Esophagus squamous epithelium (tissue), 5 donors: Measurements from ENCODE around the gene RPUSD3. TPM values are rescaled to one million over a fixed set of nuclear protein-coding genes. Genes with fewer than 3 reads are reported as not detected.

Experiments
- DNase-seq: peaks from one replicate; lab custom pipeline; 2025; lab: John Stamatoyannopoulos, UW
- H3K27ac ChIP-seq, 4 donors: fragments of 200-600 bp; sonication (generic); one replicate each; pipeline ENCODE4 v1.5.1; 2016 to 2019; ENCODE audit warnings: mild to moderate bottlenecking in 1 of 4
- H3K27me3 ChIP-seq, 4 donors: fragments of 200-600 bp; sonication (generic); 1 replicate in 3 of 4; 2 replicates in 1 of 4; pipeline versions ENCODE4 v1.5.1 to v1.6.0; 2017 to 2021; ENCODE audit warnings: antibody characterized with exemption in 1 of 4
- H3K36me3 ChIP-seq, 3 donors: fragments of 200-600 bp; sonication (generic); one replicate each; pipeline ENCODE4 v1.5.1; 2016 to 2019
- H3K4me1 ChIP-seq, 3 donors: fragments of 200-600 bp; sonication (generic); one replicate each; pipeline ENCODE4 v1.5.1; 2017 to 2019
- H3K4me3 ChIP-seq, 4 donors: fragments of 200-600 bp; sonication (generic); 1 replicate in 3 of 4; 2 replicates in 1 of 4; pipeline ENCODE4 v1.5.1; 2016 to 2019; ENCODE audit warnings: mild to moderate bottlenecking in 2 of 4, moderate library complexity in 1 of 4
- H3K9me3 ChIP-seq, 3 donors: fragments of 200-600 bp; sonication (generic); one replicate each; pipeline ENCODE4 v1.5.1; 2016 to 2019
- CTCF ChIP-seq, 6 experiments: fragments of 450-650 bp in 4 of 6; fragments of 200-600 bp in 2 of 6; sonication (generic) in 2 of 6; IDR thresholded peaks; one replicate each; pipeline ENCODE4 v1.5.1; 2016 to 2019; ENCODE audit warnings: antibody characterized with exemption in 6 of 6, mild to moderate bottlenecking in 4 of 6, moderate library complexity in 4 of 6
- POLR2A ChIP-seq, 4 donors: fragments of 450-650 bp; IDR thresholded peaks; one replicate each; pipeline ENCODE4 v1.6.1; 2017; ENCODE audit warnings: antibody characterized with exemption in 4 of 4, mild to moderate bottlenecking in 4 of 4, moderate library complexity in 3 of 4
- WGBS, 2 donors: methylation state at CpG; one replicate each; pipeline ENCODE4 v1.1.5; 2018; 5-methylcytosine and 5-hydroxymethylcytosine counted together
- intact Hi-C: fragments of 100-400 bp; cut with DNase I; formaldehyde crosslinking; loops from one replicate; pipeline ENCODE4 v1.15.0; 2022
- total RNA-seq, 4 donors: library from RNA; depleted of rRNA; stranded (reverse); fragments of >200 nt; gene quantifications; one replicate each; pipeline ENCODE4 v1.1.0, GENCODE V29; 2016
- donor health status: DM: yes; HTN: yes; CAD: no.

RPUSD3 gene
- total RNA-seq, 4 donors from 2014 or later: 34.7 to 46.4 (median 41.4) TPM

- intact Hi-C loops: no loop called here
- TF ChIP-seq POLR2A (IDR thresholded peaks at IDR 0.05) (no peak), CTCF (IDR thresholded peaks at IDR 0.05) (no peak)
- peak overlapping the region; percentile 93 to 96 (median 94) for H3K27ac ChIP-seq
- H3K36me3 ChIP-seq: peaks cover 15 to 54% (median 31%) of the 10 kb centered on the region in 3 donors
- no peak overlapping the region for H3K4me3 ChIP-seq
- H3K4me1 ChIP-seq: peaks cover 14 to 24% (median 17%) of the 10 kb centered on the region in 3 donors
- no peaks in the 10 kb centered on the region for H3K9me3 ChIP-seq
- no peak for DNase-seq
- H3K27me3 ChIP-seq: no peaks in the 10 kb centered on the region
- 69 to 73% methylated on average over 4 to 5 of the region's 7 CpGs for WGBS, 2 donors
These were observed 35.3 kb downstream of the RPUSD3 start for GRCh38 chr3:9808345-9809037.

GRCh38 chr3:9807981-9808344 is 35.8 kb downstream of the RPUSD3 start:
- peaks cover 20 to 54% (median 36%) of the 10 kb centered on the region in 3 donors for H3K36me3 ChIP-seq
- TF ChIP-seq CTCF (IDR thresholded peaks at IDR 0.05): no peak
- TF ChIP-seq POLR2A (IDR thresholded peaks at IDR 0.05): no peak
- H3K4me3 ChIP-seq: no peak overlapping the region
- peak overlapping the region in 2 of 4 donors; percentile 93 to 96 for H3K27ac ChIP-seq
- no peaks in the 10 kb centered on the region for H3K27me3 ChIP-seq
- intact Hi-C loops: no loop called here
- WGBS, 2 donors: 74 to 86% methylated on average over 2 of the region's 2 CpGs
- peaks cover 14 to 24% (median 17%) of the 10 kb centered on the region in 3 donors for H3K4me1 ChIP-seq
- no peaks in the 10 kb centered on the region for H3K9me3 ChIP-seq
- DNase-seq: no peak

- DNase-seq: no peak
- peaks cover 25 to 60% (median 43%) of the 10 kb centered on the region in 3 donors for H3K36me3 ChIP-seq
- intact Hi-C loops: no loop called here
These were observed 36.9 kb downstream of the RPUSD3 start for GRCh38 chr3:9806688-9807589.

DNA sequence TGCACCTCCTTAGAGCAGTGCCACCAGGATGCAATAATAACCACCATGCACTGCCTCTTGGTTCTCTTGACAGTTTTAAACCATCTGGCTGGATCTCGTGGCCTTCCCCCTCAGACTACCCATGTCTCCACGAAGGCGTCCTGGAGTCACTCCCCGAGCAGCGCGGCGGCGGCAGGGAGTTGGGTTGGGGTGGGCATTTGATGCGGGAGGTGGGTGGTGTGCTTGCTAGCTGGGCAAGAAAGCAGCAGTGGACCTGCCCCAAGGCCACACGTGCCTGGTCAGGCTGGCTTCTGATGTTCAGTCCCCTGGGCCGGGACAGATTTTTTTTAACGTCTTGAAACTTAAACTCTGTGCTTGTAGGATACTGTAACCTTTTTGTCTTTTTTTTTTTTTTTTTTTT is 37.7 kb downstream of the RPUSD3 start:
- intact Hi-C loops: no loop called here
- H3K4me1 ChIP-seq: peaks cover 14 to 24% (median 17%) of the 10 kb centered on the region in 3 donors
- no peaks in the 10 kb centered on the region for H3K9me3 ChIP-seq
- no peak overlapping the region for H3K4me3 ChIP-seq
- H3K27ac ChIP-seq: no peak overlapping the region
- 72 to 79% methylated on average over 2 to 7 of the region's 12 CpGs for WGBS, 2 donors
- peaks cover 32 to 68% (median 51%) of the 10 kb centered on the region in 3 donors for H3K36me3 ChIP-seq
- DNase-seq: no peak
- no peaks in the 10 kb centered on the region for H3K27me3 ChIP-seq
- TF ChIP-seq POLR2A (IDR thresholded peaks at IDR 0.05): no peak
- TF ChIP-seq CTCF (IDR thresholded peaks at IDR 0.05): no peak

More at GRCh38 chr3:9806688-9807589, 36.9 kb downstream of the RPUSD3 start:
- no peak overlapping the region for H3K4me3 ChIP-seq
- TF ChIP-seq POLR2A (IDR thresholded peaks at IDR 0.05): no peak
- H3K27ac ChIP-seq: no peak overlapping the region
- 80 to 93% methylated on average over 1 to 7 of the region's 7 CpGs for WGBS, 2 donors
- H3K4me1 ChIP-seq: peaks cover 14 to 24% (median 17%) of the 10 kb centered on the region in 3 donors
- H3K27me3 ChIP-seq: no peaks in the 10 kb centered on the region
- no peaks in the 10 kb centered on the region for H3K9me3 ChIP-seq

- no peak for DNase-seq
- Histone ChIP-seq H3K27ac (no peak overlapping the region), H3K9me3 (no peaks in the 10 kb centered on the region), H3K27me3 (no peaks in the 10 kb centered on the region), H3K4me3 (no peak overlapping the region), H3K36me3 (peaks cover 39 to 79% (median 62%) of the 10 kb centered on the region in 3 donors), H3K4me1 (peaks cover 6 to 14% (median 7%) of the 10 kb centered on the region in 3 donors)
- 88 to 99% methylated on average over 4 to 5 of the region's 5 CpGs for WGBS, 2 donors
- TF ChIP-seq POLR2A (IDR thresholded peaks at IDR 0.05) (no peak), CTCF (IDR thresholded peaks at IDR 0.05) (no peak)
- intact Hi-C loops: no loop called here
These were observed 38.8 kb downstream of the RPUSD3 start for GRCh38 chr3:9804996-9805395.
